Mammary epithelial cell (primary cell): ENCODE measurements around the gene RPS6KA3.

Experiments used
- EZH2 ChIP-seq: IDR thresholded peaks from 2 replicates; pipeline ENCODE4 v1.6.1; 2012; ENCODE audit warnings: low read length, inconsistent platforms, borderline replicate concordance
- TF ChIP-seq, protein P1 (sequence below), 2 donors: IDR thresholded peaks in 1 of 2; conservative IDR thresholded peaks in 1 of 2; 2 replicates each; pipeline ENCODE4 v1.5.1; 2011 to 2012; ENCODE audit warnings: inconsistent platforms in 2 of 2, low read length in 2 of 2, mild to moderate bottlenecking in 2 of 2, control low read depth in 1 of 2, low read depth in 1 of 2; ENCODE audit not compliant: insufficient read depth in 1 of 2; ENCODE audit errors: extremely low read depth in 1 of 2

DNA sequence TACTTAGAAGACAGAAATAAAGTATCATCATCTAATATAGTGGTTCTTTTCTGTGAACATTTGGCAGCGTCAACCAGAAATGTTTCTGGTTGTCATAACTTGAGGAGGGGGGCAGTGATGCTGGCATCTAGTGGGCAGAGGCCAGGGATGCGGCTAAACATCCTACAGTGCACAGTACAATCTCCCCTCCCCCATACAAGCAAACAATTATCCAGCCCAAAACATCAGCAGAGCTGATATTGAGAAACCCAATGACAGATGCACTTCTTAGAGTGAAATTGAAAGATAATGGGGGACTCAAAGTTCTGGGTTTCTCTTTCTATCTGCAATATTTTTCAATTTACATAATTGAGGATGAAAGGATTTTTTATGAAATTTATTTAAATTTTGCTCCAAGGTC, 123.1 kb downstream of the RPS6KA3 start:
- TF ChIP-seq, protein P1, sequence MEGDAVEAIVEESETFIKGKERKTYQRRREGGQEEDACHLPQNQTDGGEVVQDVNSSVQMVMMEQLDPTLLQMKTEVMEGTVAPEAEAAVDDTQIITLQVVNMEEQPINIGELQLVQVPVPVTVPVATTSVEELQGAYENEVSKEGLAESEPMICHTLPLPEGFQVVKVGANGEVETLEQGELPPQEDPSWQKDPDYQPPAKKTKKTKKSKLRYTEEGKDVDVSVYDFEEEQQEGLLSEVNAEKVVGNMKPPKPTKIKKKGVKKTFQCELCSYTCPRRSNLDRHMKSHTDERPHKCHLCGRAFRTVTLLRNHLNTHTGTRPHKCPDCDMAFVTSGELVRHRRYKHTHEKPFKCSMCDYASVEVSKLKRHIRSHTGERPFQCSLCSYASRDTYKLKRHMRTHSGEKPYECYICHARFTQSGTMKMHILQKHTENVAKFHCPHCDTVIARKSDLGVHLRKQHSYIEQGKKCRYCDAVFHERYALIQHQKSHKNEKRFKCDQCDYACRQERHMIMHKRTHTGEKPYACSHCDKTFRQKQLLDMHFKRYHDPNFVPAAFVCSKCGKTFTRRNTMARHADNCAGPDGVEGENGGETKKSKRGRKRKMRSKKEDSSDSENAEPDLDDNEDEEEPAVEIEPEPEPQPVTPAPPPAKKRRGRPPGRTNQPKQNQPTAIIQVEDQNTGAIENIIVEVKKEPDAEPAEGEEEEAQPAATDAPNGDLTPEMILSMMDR (conservative IDR thresholded peaks at IDR 0.05 in 1 of 2, IDR thresholded peaks at IDR 0.05 in 1 of 2; ENCODE audit: extremely low read depth in 1 of 2, insufficient read depth in 1 of 2, low read depth in 1 of 2, low read length in 2 of 2): no peak
- no peak for TF ChIP-seq EZH2
